ENCODE results near the gene RASSF3. TPM values are rescaled to one million over a fixed set of nuclear protein-coding genes. Genes with fewer than 3 reads are reported as not detected.

The RASSF3 gene
- total and polyA plus RNA-seq, 4 donors, result 26.7 to 60.9 (median 33.5) TPM

- Histone ChIP-seq H3K9ac (ENCODE audit: insufficient read depth in 1 of 2, low read length in 2 of 2) (no peak overlapping the region), H3K4me1 (ENCODE audit: control insufficient read depth in 5 of 5, insufficient read depth in 5 of 5, low read length in 5 of 5) (peaks cover 0 to 1% (median 0%) of the 10 kb centered on the region in 5 donors), H3K27me3 (ENCODE audit: control insufficient read depth in 3 of 3, insufficient read depth in 3 of 3, low read length in 2 of 3) (no peaks in the 10 kb centered on the region), H3K4me3 (no peak overlapping the region), H3K9me3 (ENCODE audit: control insufficient read depth in 4 of 4, insufficient read depth in 3 of 4, low read length in 3 of 4) (no peaks in the 10 kb centered on the region), H3K36me3 (ENCODE audit: control insufficient read depth in 4 of 4, insufficient read depth in 4 of 4, low read length in 4 of 4) (peaks cover 31 to 45% (median 35%) of the 10 kb centered on the region in 4 donors), H3K27ac (ENCODE audit: low read depth in 1 of 2, low read length in 1 of 2) (no peak overlapping the region)
- DNase-seq, result no peak
- ATAC-seq (ENCODE audit: insufficient read depth, low FRiP score), result no peak
- no peak for TF ChIP-seq CTCF (IDR thresholded peaks at IDR 0.05; ENCODE audit: control extremely low read depth, extremely low read depth)
- 96 to 98% methylated on average over 6 of the region's 6 CpGs for WGBS, 2 donors
Observed at GRCh38 chr12:64716839-64717455, 106.7 kb downstream of the RASSF3 start.

- no peak for ATAC-seq (ENCODE audit: insufficient read depth, low FRiP score)
- peaks cover 35 to 51% (median 43%) of the 10 kb centered on the region in 4 donors for H3K36me3 ChIP-seq (ENCODE audit: control insufficient read depth in 4 of 4, insufficient read depth in 4 of 4, low read length in 4 of 4)
- WGBS, 2 donors, result 72 to 91% methylated on average over 1 of the region's 1 CpG
- no peak for DNase-seq
- peaks cover 0 to 1% (median 0%) of the 10 kb centered on the region in 5 donors for H3K4me1 ChIP-seq (ENCODE audit: control insufficient read depth in 5 of 5, insufficient read depth in 5 of 5, low read length in 5 of 5)
- no peak for TF ChIP-seq CTCF (IDR thresholded peaks at IDR 0.05; ENCODE audit: control extremely low read depth, extremely low read depth)
- no peaks in the 10 kb centered on the region for H3K9me3 ChIP-seq (ENCODE audit: control insufficient read depth in 4 of 4, insufficient read depth in 3 of 4, low read length in 3 of 4)
- H3K9ac ChIP-seq (ENCODE audit: insufficient read depth in 1 of 2, low read length in 2 of 2), result no peak overlapping the region
- H3K27ac ChIP-seq (ENCODE audit: low read depth in 1 of 2, low read length in 1 of 2), result no peak overlapping the region
- H3K27me3 ChIP-seq (ENCODE audit: control insufficient read depth in 3 of 3, insufficient read depth in 3 of 3, low read length in 2 of 3), result no peaks in the 10 kb centered on the region
- no peak overlapping the region for H3K4me3 ChIP-seq
Observed at GRCh38 chr12:64718649-64719048, 108.4 kb downstream of the RASSF3 start.

GRCh38 chr12:64720884-64721283, 110.6 kb downstream of the RASSF3 start:
- Histone ChIP-seq H3K4me1 (ENCODE audit: control insufficient read depth in 5 of 5, insufficient read depth in 5 of 5, low read length in 5 of 5) (peaks cover 0 to 1% (median 0%) of the 10 kb centered on the region in 5 donors), H3K9me3 (ENCODE audit: control insufficient read depth in 4 of 4, insufficient read depth in 3 of 4, low read length in 3 of 4) (no peaks in the 10 kb centered on the region), H3K36me3 (ENCODE audit: control insufficient read depth in 4 of 4, insufficient read depth in 4 of 4, low read length in 4 of 4) (peaks cover 29 to 45% (median 41%) of the 10 kb centered on the region in 4 donors), H3K27me3 (ENCODE audit: control insufficient read depth in 3 of 3, insufficient read depth in 3 of 3, low read length in 2 of 3) (no peaks in the 10 kb centered on the region), H3K9ac (ENCODE audit: insufficient read depth in 1 of 2, low read length in 2 of 2) (no peak overlapping the region), H3K27ac (ENCODE audit: low read depth in 1 of 2, low read length in 1 of 2) (no peak overlapping the region), H3K4me3 (no peak overlapping the region)
- WGBS, 2 donors, result 98 to 100% methylated on average over 1 of the region's 1 CpG
- DNase-seq, result no peak
- no peak for TF ChIP-seq CTCF (IDR thresholded peaks at IDR 0.05; ENCODE audit: control extremely low read depth, extremely low read depth)
- no peak for ATAC-seq (ENCODE audit: insufficient read depth, low FRiP score)

- Histone ChIP-seq H3K27me3 (ENCODE audit: control insufficient read depth in 3 of 3, insufficient read depth in 3 of 3, low read length in 2 of 3) (no peaks in the 10 kb centered on the region), H3K36me3 (ENCODE audit: control insufficient read depth in 4 of 4, insufficient read depth in 4 of 4, low read length in 4 of 4) (peaks cover 21 to 47% (median 33%) of the 10 kb centered on the region in 4 donors), H3K9me3 (ENCODE audit: control insufficient read depth in 4 of 4, insufficient read depth in 3 of 4, low read length in 3 of 4) (no peaks in the 10 kb centered on the region), H3K4me3 (no peak overlapping the region), H3K27ac (ENCODE audit: low read depth in 1 of 2, low read length in 1 of 2) (no peak overlapping the region), H3K9ac (ENCODE audit: insufficient read depth in 1 of 2, low read length in 2 of 2) (no peak overlapping the region), H3K4me1 (ENCODE audit: control insufficient read depth in 5 of 5, insufficient read depth in 5 of 5, low read length in 5 of 5) (peaks cover 0 to 1% (median 0%) of the 10 kb centered on the region in 5 donors)
- DNase-seq (no peak), ATAC-seq (ENCODE audit: insufficient read depth, low FRiP score) (no peak)
- TF ChIP-seq CTCF (IDR thresholded peaks at IDR 0.05; ENCODE audit: control extremely low read depth, extremely low read depth), result no peak
- WGBS, 2 donors, result 96 to 99% methylated on average over 4 of the region's 4 CpGs
Observed at GRCh38 chr12:64722835-64723234, 112.5 kb downstream of the RASSF3 start.

Measured in lung (tissue), 12 donors.